ENCODE results near the gene GPR157. TPM values are rescaled to one million over a fixed set of nuclear protein-coding genes. Genes with fewer than 3 reads are reported as not detected.

The GPR157 gene
- total RNA-seq: 1 to 10 TPM; 1.7 to 2.4 TPM
- 1 to 10 TPM in 1 of 2 donors, under 1 TPM in 1; 0.44 to 1.4 TPM for polyA plus RNA-seq (ENCODE audit: insufficient read length in 2 of 2)
- long read RNA-seq, donor 1: 0 reads
- long read RNA-seq, donor 2: 0 reads
- long read RNA-seq, donor 3: 0 reads
- long read RNA-seq, donor 4, full-length matches to known transcripts: 2 of 2 reads
- long read RNA-seq, donor 4, partial matches to known transcripts: 0 of 2 reads
- long read RNA-seq, donor 4, other reads (novel, unspliced or antisense): 0 of 2 reads

- DNase-seq (ENCODE audit: low read depth in 4 of 6, low spot score in 6 of 6): peak in 1 of 6 donors; percentile 64
- Histone ChIP-seq H3K9me3 (ENCODE audit: control insufficient read depth, insufficient read depth, low read length) (no peaks in the 10 kb centered on the region), H3K4me3 (ENCODE audit: low read depth, low read length) (peak within 1 kb of the TSS; percentile 53), H3K27me3 (ENCODE audit: control insufficient read depth, insufficient read depth, low read length) (peaks cover 15% of the 10 kb centered on the region), H3K27ac (ENCODE audit: low read depth, low read length) (peak within 1 kb of the TSS; percentile 57), H3K36me3 (ENCODE audit: control insufficient read depth, insufficient read depth, low read length) (no peaks in the 10 kb centered on the region), H3K4me1 (ENCODE audit: control insufficient read depth, insufficient read depth, low read length) (peaks cover 19% of the 10 kb centered on the region)
- under 1% methylated on average over 91 of the region's 92 CpGs for WGBS (ENCODE audit: insufficient coverage)
These were observed at the start of gene GPR157 for GRCh38 chr1:9128520-9129265. TSS of gene GPR157 (minus strand) at chr1:9129102. CDS start at chr1:9129027, 75 bp downstream.

GRCh38 chr1:9174762-9175161 is 45.9 kb upstream of the GPR157 start:
- Histone ChIP-seq H3K4me1 (ENCODE audit: control insufficient read depth, insufficient read depth, low read length) (no peaks in the 10 kb centered on the region), H3K9me3 (ENCODE audit: control insufficient read depth, insufficient read depth, low read length) (no peaks in the 10 kb centered on the region), H3K4me3 (ENCODE audit: low read depth, low read length) (no peak overlapping the region), H3K36me3 (ENCODE audit: control insufficient read depth, insufficient read depth, low read length) (no peaks in the 10 kb centered on the region), H3K27me3 (ENCODE audit: control insufficient read depth, insufficient read depth, low read length) (no peaks in the 10 kb centered on the region), H3K27ac (ENCODE audit: low read depth, low read length) (no peak overlapping the region)
- no peak for DNase-seq (ENCODE audit: low read depth in 4 of 6, low spot score in 6 of 6)
- 83% methylated on average over 1 of the region's 10 CpGs for WGBS (ENCODE audit: insufficient coverage)

GRCh38 chr1:9174243-9174642 is 45.3 kb upstream of the GPR157 start:
- no peaks in the 10 kb centered on the region for H3K9me3 ChIP-seq (ENCODE audit: control insufficient read depth, insufficient read depth, low read length)
- H3K36me3 ChIP-seq (ENCODE audit: control insufficient read depth, insufficient read depth, low read length): no peaks in the 10 kb centered on the region
- 100% methylated on average over 2 of the region's 4 CpGs for WGBS (ENCODE audit: insufficient coverage)
- H3K4me3 ChIP-seq (ENCODE audit: low read depth, low read length): no peak overlapping the region
- no peaks in the 10 kb centered on the region for H3K4me1 ChIP-seq (ENCODE audit: control insufficient read depth, insufficient read depth, low read length)
- no peak for DNase-seq (ENCODE audit: low read depth in 4 of 6, low spot score in 6 of 6)
- no peaks in the 10 kb centered on the region for H3K27me3 ChIP-seq (ENCODE audit: control insufficient read depth, insufficient read depth, low read length)
- H3K27ac ChIP-seq (ENCODE audit: low read depth, low read length): no peak overlapping the region

GRCh38 chr1:9169601-9170137 is 40.8 kb upstream of the GPR157 start:
- Histone ChIP-seq H3K27me3 (ENCODE audit: control insufficient read depth, insufficient read depth, low read length) (no peaks in the 10 kb centered on the region), H3K36me3 (ENCODE audit: control insufficient read depth, insufficient read depth, low read length) (no peaks in the 10 kb centered on the region), H3K27ac (ENCODE audit: low read depth, low read length) (no peak overlapping the region), H3K4me3 (ENCODE audit: low read depth, low read length) (no peak overlapping the region), H3K9me3 (ENCODE audit: control insufficient read depth, insufficient read depth, low read length) (no peaks in the 10 kb centered on the region), H3K4me1 (ENCODE audit: control insufficient read depth, insufficient read depth, low read length) (peaks cover 8% of the 10 kb centered on the region)
- WGBS (ENCODE audit: insufficient coverage): 98% methylated on average over 9 of the region's 10 CpGs
- no peak for DNase-seq (ENCODE audit: low read depth in 4 of 6, low spot score in 6 of 6)

GRCh38 chr1:9167638-9168037 is 38.7 kb upstream of the GPR157 start:
- H3K36me3 ChIP-seq (ENCODE audit: control insufficient read depth, insufficient read depth, low read length): no peaks in the 10 kb centered on the region
- H3K4me1 ChIP-seq (ENCODE audit: control insufficient read depth, insufficient read depth, low read length): peaks cover 15% of the 10 kb centered on the region
- no peak for DNase-seq (ENCODE audit: low read depth in 4 of 6, low spot score in 6 of 6)
- H3K9me3 ChIP-seq (ENCODE audit: control insufficient read depth, insufficient read depth, low read length): no peaks in the 10 kb centered on the region
- no peak overlapping the region for H3K27ac ChIP-seq (ENCODE audit: low read depth, low read length)
- no peaks in the 10 kb centered on the region for H3K27me3 ChIP-seq (ENCODE audit: control insufficient read depth, insufficient read depth, low read length)
- H3K4me3 ChIP-seq (ENCODE audit: low read depth, low read length): no peak overlapping the region
- 80% methylated on average over 2 of the region's 2 CpGs for WGBS (ENCODE audit: insufficient coverage)

GRCh38 chr1:9166289-9167235 is 37.7 kb upstream of the GPR157 start:
- Histone ChIP-seq H3K4me1 (ENCODE audit: control insufficient read depth, insufficient read depth, low read length) (peaks cover 15% of the 10 kb centered on the region), H3K36me3 (ENCODE audit: control insufficient read depth, insufficient read depth, low read length) (no peaks in the 10 kb centered on the region), H3K27me3 (ENCODE audit: control insufficient read depth, insufficient read depth, low read length) (no peaks in the 10 kb centered on the region), H3K4me3 (ENCODE audit: low read depth, low read length) (no peak overlapping the region), H3K9me3 (ENCODE audit: control insufficient read depth, insufficient read depth, low read length) (no peaks in the 10 kb centered on the region), H3K27ac (ENCODE audit: low read depth, low read length) (no peak overlapping the region)
- 63% methylated on average over 20 of the region's 27 CpGs for WGBS (ENCODE audit: insufficient coverage)
- peak in 1 of 6 donors; percentile 43 for DNase-seq (ENCODE audit: low read depth in 4 of 6, low spot score in 6 of 6)

- 56% methylated on average over 3 of the region's 7 CpGs for WGBS (ENCODE audit: insufficient coverage)
- DNase-seq (ENCODE audit: low read depth in 4 of 6, low spot score in 6 of 6): no peak
- no peak overlapping the region for H3K4me3 ChIP-seq (ENCODE audit: low read depth, low read length)
- no peaks in the 10 kb centered on the region for H3K9me3 ChIP-seq (ENCODE audit: control insufficient read depth, insufficient read depth, low read length)
- no peaks in the 10 kb centered on the region for H3K36me3 ChIP-seq (ENCODE audit: control insufficient read depth, insufficient read depth, low read length)
- H3K4me1 ChIP-seq (ENCODE audit: control insufficient read depth, insufficient read depth, low read length): peaks cover 15% of the 10 kb centered on the region
- no peak overlapping the region for H3K27ac ChIP-seq (ENCODE audit: low read depth, low read length)
- H3K27me3 ChIP-seq (ENCODE audit: control insufficient read depth, insufficient read depth, low read length): no peaks in the 10 kb centered on the region
These were observed 36.5 kb upstream of the GPR157 start for GRCh38 chr1:9165396-9165795.

GRCh38 chr1:9164919-9165318 is 36.0 kb upstream of the GPR157 start:
- no peaks in the 10 kb centered on the region for H3K27me3 ChIP-seq (ENCODE audit: control insufficient read depth, insufficient read depth, low read length)
- no peak overlapping the region for H3K27ac ChIP-seq (ENCODE audit: low read depth, low read length)
- 76% methylated on average over 7 of the region's 7 CpGs for WGBS (ENCODE audit: insufficient coverage)
- H3K4me3 ChIP-seq (ENCODE audit: low read depth, low read length): no peak overlapping the region
- no peaks in the 10 kb centered on the region for H3K9me3 ChIP-seq (ENCODE audit: control insufficient read depth, insufficient read depth, low read length)
- no peak for DNase-seq (ENCODE audit: low read depth in 4 of 6, low spot score in 6 of 6)
- peaks cover 15% of the 10 kb centered on the region for H3K4me1 ChIP-seq (ENCODE audit: control insufficient read depth, insufficient read depth, low read length)
- H3K36me3 ChIP-seq (ENCODE audit: control insufficient read depth, insufficient read depth, low read length): no peaks in the 10 kb centered on the region

- Histone ChIP-seq H3K36me3 (ENCODE audit: control insufficient read depth, insufficient read depth, low read length) (no peaks in the 10 kb centered on the region), H3K27ac (ENCODE audit: low read depth, low read length) (no peak overlapping the region), H3K4me3 (ENCODE audit: low read depth, low read length) (no peak overlapping the region), H3K4me1 (ENCODE audit: control insufficient read depth, insufficient read depth, low read length) (peaks cover 15% of the 10 kb centered on the region), H3K27me3 (ENCODE audit: control insufficient read depth, insufficient read depth, low read length) (no peaks in the 10 kb centered on the region), H3K9me3 (ENCODE audit: control insufficient read depth, insufficient read depth, low read length) (no peaks in the 10 kb centered on the region)
- no peak for DNase-seq (ENCODE audit: low read depth in 4 of 6, low spot score in 6 of 6)
- WGBS (ENCODE audit: insufficient coverage): 92% methylated on average over 1 of the region's 4 CpGs
These were observed 35.6 kb upstream of the GPR157 start for GRCh38 chr1:9164532-9164900.
